ENCODE results near the gene VSTM2L. TPM values are rescaled to one million over a fixed set of nuclear protein-coding genes. Genes with fewer than 3 reads are reported as not detected.

VSTM2L gene
- total RNA-seq, 1 donor from 2014 or later: not detected

DNA sequence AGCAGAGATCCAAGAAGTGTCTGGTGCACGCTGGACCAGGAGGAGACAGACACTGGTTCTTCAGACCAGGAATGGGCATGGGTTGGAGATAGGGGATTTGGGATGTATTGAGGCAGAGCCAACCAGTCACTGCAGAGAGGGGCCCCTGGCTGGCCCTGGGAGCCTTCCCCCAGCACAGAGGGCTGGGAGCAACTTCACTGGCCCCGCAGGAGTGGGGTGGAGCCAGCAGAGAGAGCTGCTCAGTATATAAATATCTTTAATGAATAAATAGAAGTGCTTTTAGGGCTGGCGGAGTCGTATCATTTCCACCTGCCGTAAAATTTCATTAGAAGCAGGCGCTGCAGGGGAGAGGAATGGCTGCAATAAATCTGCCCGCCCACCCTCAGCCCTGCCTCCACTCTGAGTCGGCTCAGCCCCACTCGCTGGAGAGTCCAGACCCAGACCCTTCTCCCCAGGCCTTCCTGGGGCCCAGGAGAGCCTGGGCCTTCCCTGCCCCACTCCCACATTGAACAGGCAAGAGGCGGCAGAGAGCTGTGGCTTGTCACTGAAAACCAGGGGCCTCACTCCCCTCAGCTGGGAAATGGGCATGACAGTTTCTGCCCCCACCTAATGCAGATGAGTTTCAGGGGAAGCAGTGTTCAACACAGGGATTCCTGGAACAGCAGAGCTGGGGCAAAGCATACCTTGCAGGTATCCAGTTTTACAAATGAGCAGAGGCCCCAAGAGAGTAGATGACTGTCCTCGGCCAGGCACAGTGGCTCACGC, 23.9 kb upstream of the VSTM2L start:
- DNase-seq (ENCODE audit: low read depth in 2 of 2): no peak

DNA sequence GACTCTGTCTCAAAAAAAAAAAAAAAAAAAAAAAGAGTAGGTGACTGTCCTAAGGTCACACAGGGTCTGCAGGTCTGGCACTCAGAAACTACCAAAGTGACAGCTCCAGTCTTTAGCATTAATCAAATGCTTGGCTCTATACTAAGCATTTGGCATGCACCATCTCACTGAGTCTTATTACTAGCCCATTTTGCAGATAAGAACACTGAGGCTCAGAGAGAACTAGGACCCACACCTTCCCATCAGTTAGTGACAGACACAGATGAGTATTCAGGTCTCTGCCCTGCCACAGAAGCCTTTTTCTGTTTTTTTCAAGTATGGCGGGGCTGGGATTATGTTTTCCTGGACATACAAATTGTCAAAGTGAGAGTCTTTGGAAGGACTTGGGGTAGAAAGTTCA, 23.1 kb upstream of the VSTM2L start:
- no peak for DNase-seq (ENCODE audit: low read depth in 2 of 2)

GRCh38 chr20:37880726-37881591, 22.0 kb upstream of the VSTM2L start:
- peak; percentile 7 to 31 for DNase-seq (ENCODE audit: low read depth in 2 of 2)

DNA sequence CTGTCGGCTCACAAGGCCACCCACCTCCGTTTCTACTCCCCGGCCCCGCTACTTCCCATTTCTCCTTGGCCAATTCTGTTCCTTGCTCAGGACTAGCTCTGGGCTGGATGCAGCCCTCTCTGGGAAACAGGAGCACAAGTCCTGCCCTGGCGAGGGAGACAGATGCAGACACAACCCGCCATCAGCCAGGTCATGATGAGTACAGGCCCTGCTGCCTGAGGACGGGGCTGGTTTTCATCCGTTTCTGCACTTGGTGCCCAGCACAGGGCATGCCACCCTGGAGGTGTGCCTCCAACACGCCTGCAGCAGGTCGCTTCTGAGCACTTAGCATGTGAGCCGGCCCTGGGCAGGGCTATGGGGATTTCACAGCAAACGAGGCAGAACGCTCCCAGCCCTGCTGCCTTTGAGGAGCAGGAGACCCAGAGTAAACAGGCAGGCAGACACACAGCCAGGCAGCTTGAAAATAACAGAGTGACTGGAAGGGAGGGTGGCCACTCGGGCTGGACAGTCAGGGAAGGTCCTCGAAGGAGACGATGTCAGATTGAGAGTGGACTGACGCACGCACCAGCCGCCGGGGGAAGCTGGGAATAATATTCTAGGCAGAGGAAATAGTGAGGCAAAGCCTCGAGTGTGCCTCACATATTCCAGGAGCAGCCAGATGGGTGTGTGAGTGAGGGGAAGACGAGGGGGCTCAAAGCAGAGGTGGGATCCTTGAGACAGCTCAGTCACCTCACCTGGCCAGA, 21.2 kb upstream of the VSTM2L start:
- DNase-seq (ENCODE audit: low read depth in 2 of 2): no peak

GRCh38 chr20:37882961-37883712, 19.8 kb upstream of the VSTM2L start:
- no peak for DNase-seq (ENCODE audit: low read depth in 2 of 2)

- DNase-seq (ENCODE audit: low read depth in 2 of 2): no peak
Observed at GRCh38 chr20:37885042-37885441, 17.9 kb upstream of the VSTM2L start.

- DNase-seq (ENCODE audit: low read depth in 2 of 2): peak in 1 of 2 donors; percentile 5
Observed at GRCh38 chr20:37885593-37886503, 17.1 kb upstream of the VSTM2L start.

DNA sequence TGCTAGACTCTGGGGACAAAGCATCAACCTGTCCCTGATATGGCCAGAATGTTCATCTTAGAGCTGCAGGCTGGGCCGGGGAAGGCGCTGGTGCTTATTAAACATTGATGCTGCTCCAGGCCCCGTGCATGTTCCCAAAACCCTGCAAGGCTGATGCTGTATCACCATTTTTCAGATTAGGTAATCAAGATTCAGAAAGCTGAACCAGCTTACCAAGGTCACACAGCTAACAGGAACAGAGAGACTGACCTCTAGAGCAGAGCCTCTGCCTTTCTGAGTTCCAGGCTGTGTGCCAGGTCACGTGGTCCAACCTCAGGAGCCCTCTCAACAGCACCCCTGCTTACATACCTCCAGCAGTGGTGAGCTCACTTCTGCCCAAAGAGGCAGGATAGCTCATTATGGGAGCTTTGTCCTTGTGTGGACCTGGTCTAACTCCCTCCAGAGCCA, 16.1 kb upstream of the VSTM2L start:
- no peak for DNase-seq (ENCODE audit: low read depth in 2 of 2)

GRCh38 chr20:37888641-37889040, 14.3 kb upstream of the VSTM2L start:
- no peak for DNase-seq (ENCODE audit: low read depth in 2 of 2)

GRCh38 chr20:37890108-37890507, 12.8 kb upstream of the VSTM2L start:
- no peak for DNase-seq (ENCODE audit: low read depth in 2 of 2)

GRCh38 chr20:37890643-37891042, 12.3 kb upstream of the VSTM2L start:
- DNase-seq (ENCODE audit: low read depth in 2 of 2): no peak

DNA sequence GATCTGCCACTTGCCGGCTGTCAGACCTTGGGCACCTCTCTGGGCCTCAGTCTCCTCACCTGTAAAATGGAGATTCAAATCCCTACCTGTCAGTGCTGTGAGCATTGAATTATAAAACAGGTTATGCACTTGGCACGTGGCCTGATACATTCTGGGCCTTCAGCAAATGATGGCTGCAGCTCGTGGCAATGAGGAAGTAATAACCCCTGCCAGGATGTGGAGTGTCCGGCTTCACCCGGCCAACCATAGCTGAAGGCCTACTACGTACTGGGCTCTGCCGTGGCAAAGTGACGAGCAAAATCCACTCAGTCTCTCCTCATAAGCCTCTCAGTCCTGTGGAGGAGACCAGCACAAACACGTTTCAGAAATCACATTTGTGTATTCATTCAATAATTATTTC, 10.9 kb upstream of the VSTM2L start:
- no peak for DNase-seq (ENCODE audit: low read depth in 2 of 2)

DNA sequence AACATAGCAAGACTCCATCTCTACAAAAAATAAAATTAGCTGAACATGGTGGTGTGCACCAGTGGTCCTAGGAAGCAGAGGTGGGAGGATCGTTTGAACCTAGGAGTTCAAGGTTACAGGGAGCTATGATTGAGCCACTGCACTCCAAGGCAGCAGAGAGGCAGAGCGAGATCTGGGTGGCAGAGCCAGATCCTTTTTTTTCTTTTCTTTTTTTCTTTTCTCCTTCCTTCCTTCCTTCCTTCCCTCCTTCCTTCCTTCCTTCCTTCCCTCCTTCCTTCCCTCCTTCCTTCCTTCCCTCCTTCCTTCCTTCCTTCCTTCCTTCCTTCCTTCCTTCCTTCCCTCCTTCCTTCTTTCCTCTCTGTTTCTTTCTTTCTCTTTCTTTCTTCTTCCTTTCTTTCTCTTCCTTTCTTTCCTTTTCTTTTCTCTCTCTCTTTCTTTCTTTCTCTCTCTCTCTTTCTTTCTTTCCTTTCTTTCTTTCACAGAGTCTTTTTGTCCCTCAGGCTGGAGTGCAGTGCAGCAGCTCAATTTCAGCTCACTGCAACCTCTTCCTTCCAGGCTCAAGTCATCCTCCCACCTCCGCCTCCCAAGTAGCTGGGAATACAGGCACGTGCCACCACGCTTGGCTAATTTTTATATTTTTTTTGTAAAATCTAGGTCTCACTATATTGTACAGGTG, 9.2 kb upstream of the VSTM2L start:
- no peak for DNase-seq (ENCODE audit: low read depth in 2 of 2)

- DNase-seq (ENCODE audit: low read depth in 2 of 2): no peak
Observed at GRCh38 chr20:37894454-37894853, 8.5 kb upstream of the VSTM2L start.

GRCh38 chr20:37895166-37895565, 7.8 kb upstream of the VSTM2L start:
- DNase-seq (ENCODE audit: low read depth in 2 of 2): no peak

DNA sequence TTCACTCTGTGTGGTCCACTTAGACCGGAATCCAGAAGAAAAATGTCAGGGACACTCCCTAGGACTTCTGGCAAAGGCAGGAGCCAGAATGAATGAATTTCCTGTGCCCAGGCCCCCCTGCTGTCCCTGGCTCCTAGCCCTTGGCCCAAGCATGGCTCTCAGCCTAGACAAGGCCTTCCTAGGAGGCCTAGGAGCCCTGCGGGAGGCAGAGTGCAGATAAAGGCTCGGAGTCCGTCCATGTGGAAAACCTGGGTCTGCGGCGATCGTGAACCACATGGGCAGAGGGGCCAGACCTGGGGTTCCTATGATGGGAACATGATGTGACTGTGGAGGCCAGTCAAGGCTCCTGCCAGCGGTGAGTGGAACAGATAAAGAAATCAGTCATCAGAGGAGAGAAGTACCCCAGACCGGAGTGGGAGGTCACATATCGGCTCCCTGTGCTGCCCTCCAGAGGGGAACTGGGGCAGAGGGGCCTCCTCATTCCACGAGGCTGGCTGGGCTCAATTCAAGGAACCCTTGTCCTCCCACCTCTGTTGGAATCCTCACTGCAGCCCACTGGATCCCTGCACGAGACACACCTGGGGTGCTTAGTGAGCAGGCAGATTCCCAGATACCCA, 5.9 kb upstream of the VSTM2L start:
- no peak for DNase-seq (ENCODE audit: low read depth in 2 of 2)

GRCh38 chr20:37898233-37899104, 4.5 kb upstream of the VSTM2L start:
- DNase-seq (ENCODE audit: low read depth in 2 of 2): no peak
